Choroid plexus epithelial cell (primary cell): ENCODE data around the gene CALCOCO2.
"Not testable (repeated sequence)": the region's sequence is repeated elsewhere in the genome, so short reads cannot be mapped to it uniquely, and the experiment has no call there.

Source experiments
- DNase-seq: peaks from one replicate; pipeline ENCODE4 v3.0.0-alpha.2; 2010; ENCODE audit warnings: low read depth
- H3K4me3 ChIP-seq: 2 replicates; pipeline ENCODE4 v1.5.1; 2011; ENCODE audit warnings: low read depth, mild to moderate bottlenecking, control low read depth, low read length, moderate library complexity
- TF ChIP-seq, protein P1 (sequence below): conservative IDR thresholded peaks from 2 replicates; pipeline ENCODE4 v1.5.1; 2011; ENCODE audit warnings: low read depth, mild to moderate bottlenecking, control low read depth, inconsistent platforms, low read length, moderate library complexity

The CALCOCO2 gene

DNA sequence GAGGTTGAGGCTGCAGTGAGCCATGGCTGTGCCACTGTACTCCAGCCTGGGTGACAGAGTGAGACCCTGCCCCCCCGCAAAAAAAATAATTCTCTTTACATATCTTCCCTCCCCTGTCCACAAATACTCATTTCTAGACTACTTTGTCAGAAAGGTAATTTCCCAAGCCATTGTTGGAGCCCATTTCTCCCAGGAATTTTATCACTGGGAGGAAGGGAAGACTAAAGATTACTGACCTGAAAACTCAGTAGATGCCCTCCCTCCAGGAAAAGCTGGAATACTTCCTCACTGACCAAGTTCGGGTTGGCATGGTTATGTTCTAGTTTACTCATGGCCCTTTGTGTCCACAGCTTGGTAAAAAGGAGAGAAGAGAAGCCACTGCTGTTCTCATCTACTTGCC lies 4.1 kb downstream of the CALCOCO2 start:
- DNase-seq = no peak
- TF ChIP-seq, protein P1, sequence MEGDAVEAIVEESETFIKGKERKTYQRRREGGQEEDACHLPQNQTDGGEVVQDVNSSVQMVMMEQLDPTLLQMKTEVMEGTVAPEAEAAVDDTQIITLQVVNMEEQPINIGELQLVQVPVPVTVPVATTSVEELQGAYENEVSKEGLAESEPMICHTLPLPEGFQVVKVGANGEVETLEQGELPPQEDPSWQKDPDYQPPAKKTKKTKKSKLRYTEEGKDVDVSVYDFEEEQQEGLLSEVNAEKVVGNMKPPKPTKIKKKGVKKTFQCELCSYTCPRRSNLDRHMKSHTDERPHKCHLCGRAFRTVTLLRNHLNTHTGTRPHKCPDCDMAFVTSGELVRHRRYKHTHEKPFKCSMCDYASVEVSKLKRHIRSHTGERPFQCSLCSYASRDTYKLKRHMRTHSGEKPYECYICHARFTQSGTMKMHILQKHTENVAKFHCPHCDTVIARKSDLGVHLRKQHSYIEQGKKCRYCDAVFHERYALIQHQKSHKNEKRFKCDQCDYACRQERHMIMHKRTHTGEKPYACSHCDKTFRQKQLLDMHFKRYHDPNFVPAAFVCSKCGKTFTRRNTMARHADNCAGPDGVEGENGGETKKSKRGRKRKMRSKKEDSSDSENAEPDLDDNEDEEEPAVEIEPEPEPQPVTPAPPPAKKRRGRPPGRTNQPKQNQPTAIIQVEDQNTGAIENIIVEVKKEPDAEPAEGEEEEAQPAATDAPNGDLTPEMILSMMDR = no peak
- no peak overlapping the region for H3K4me3 ChIP-seq

DNA sequence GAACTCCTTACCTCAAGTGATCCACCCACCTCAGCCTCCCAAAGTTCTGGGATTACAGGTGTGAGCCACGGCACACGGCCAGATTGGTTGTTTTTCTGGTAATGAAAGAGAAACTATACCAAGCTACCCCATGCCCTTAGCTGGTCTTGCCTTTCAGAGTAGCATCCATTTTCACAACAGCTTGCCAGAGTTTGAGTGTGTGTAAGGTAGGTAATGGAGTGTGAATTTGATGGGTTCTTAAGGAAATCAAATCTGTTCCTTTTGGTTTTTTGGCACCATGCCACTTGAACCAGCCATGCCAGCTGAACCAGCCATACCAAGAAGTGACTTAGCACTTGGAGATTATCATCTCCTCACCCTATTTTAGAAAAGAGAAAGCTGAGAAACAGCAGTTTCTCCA lies 5.1 kb downstream of the CALCOCO2 start:
- H3K4me3 ChIP-seq = no peak overlapping the region
- DNase-seq = no peak
- TF ChIP-seq, protein P1 = no peak

DNA sequence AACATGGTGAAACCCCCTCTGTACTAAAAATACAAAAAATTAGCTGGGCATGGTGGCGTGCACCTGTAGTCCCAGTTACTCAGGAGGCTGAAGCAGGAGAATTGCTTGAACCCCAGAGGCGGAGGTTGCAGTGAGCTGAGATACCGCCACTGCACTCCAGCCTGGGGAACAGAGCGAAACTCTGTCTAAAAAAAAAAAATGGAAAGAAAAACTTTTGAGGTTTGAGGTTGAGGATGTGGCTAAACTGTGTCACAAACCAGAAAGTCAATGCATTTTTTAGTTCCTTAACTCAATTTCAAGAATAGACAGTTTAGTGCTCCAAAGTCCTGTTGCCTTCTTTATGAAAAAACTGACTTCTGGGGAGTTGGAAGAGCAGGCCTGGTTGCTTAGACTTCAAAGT lies 6.6 kb downstream of the CALCOCO2 start:
- DNase-seq, H3K4me3 ChIP-seq: not testable (repeated sequence)

DNA sequence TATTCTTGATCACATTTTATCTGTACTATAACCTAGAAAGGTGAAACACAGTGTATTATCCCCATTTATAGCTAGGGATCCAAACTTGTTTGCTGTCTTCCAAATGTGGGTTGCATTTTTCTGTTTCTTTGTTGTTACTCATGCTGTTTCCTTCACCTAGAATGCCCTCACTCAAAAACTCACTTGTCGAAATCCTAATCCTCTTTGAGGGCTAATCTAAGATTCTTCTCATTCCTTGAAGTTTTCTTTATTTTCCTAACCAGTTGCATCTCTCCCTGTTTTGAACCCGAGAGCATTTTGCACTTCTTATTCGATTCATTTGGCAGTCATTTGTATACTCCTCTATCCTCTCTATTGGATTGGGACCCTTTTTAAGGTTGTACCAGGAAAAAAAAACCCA lies 9.6 kb downstream of the CALCOCO2 start:
- TF ChIP-seq, protein P1 = no peak
- no peak overlapping the region for H3K4me3 ChIP-seq
- peak; percentile 59 for DNase-seq

DNA sequence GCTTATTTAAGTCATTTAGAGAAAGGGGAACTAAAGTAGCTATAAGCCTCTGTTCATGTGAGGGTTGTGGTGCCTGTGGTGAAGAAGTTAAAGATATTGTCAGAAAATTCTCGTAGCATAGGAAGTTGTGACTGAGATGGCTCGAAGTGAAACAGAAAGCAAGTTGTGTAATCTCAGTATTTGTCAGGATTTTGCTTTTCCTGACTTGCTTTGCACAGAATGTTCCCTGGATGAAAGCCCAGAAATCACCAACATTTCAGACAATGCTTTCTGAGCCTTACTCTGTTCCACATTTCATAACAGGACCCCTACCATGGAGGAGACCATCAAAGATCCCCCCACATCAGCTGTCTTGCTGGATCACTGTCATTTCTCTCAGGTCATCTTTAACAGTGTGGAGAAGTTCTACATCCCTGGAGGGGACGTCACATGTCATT lies 10.6 kb downstream of the CALCOCO2 start:
- TF ChIP-seq, protein P1 = no peak
- H3K4me3 ChIP-seq = peak overlapping the region; percentile 25
- DNase-seq = peak; percentile 93

DNA sequence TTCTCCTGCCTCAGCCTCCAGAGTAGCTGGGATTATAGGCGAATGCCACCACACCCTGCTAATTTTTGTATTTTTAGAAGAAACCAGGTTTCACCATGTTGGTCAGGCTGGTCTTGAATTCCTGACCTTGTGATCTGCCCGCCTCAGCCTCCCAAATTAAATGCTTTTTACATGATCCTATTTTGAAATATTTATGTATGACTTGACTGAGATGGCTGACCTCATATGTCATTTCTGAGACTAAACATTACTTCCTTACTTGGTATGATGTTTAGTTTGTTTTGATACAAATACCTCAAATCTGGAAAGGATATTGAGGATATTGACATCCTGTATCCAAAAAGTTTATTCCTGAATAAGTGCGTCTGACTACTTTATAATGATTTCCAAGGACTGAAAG lies 11.9 kb downstream of the CALCOCO2 start:
- TF ChIP-seq, protein P1 = no peak
- H3K4me3 ChIP-seq = no peak overlapping the region
- DNase-seq = peak; percentile 63

DNA sequence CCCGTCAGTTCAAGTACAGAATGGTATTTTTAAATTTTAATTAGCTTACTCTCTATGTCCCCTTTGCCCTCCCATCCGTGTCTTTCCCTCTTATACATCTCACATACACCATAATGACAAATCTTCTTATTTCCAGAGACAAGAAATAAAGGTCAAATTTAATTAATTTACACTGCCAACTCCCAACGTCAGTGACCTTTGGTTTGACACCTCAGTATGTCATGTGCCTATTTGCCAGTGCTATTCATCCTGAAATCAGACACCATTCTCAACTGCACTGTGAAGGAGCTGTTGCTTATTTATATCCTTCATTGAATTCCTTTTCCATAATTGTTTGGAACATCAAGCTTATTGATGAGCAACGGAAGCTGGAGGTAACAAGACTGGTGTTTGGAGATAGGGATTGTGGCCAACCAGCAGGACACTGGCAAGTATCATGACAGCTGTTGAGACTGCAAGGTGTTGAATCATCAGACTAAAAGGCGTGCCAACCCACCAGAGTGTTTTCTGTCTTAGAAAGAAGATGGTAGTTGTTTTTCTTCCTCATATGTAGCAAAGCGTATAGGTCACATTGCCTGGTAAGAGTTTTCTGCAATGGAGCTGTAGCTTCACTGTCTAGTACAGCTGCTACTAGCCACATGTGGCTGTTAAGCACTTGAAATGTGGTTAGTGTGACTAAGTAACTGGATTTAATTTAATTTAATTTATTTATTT lies 12.5 kb downstream of the CALCOCO2 start:
- no peak overlapping the region for H3K4me3 ChIP-seq
- DNase-seq = peak; percentile 57
- TF ChIP-seq, protein P1 = no peak
